Stimulated activated CD4-positive, alpha-beta T cell treated with anti-CD3 and anti-CD28 coated beads, Interleukin-4, amount 100 ng/mL, for 4 hours (primary cell): ENCODE data around the gene COLEC12.

ENCODE experiments used
- DNase-seq, 2 experiments: peaks; one replicate each; pipeline ENCODE4 v3.0.0-alpha.2; 2020

Gene COLEC12

GRCh38 chr18:434410-434809, 66.1 kb downstream of the COLEC12 start:
- no peak for DNase-seq

GRCh38 chr18:433960-434359, 66.5 kb downstream of the COLEC12 start:
- DNase-seq, result no peak

GRCh38 chr18:433298-433697, 67.2 kb downstream of the COLEC12 start:
- DNase-seq, result no peak

- DNase-seq, result no peak
These were observed 67.7 kb downstream of the COLEC12 start for GRCh38 chr18:432791-433190.

GRCh38 chr18:429030-429429, 71.5 kb downstream of the COLEC12 start:
- no peak for DNase-seq

- peak in 1 of 2 experiments; percentile 15 for DNase-seq
These were observed 73.5 kb downstream of the COLEC12 start for GRCh38 chr18:427005-427404.

GRCh38 chr18:425106-425745, 75.3 kb downstream of the COLEC12 start:
- DNase-seq, result no peak

GRCh38 chr18:424668-425067, 75.8 kb downstream of the COLEC12 start:
- DNase-seq, result no peak

GRCh38 chr18:424071-424661, 76.3 kb downstream of the COLEC12 start:
- DNase-seq, result no peak

- no peak for DNase-seq
These were observed 77.5 kb downstream of the COLEC12 start for GRCh38 chr18:422966-423365.

GRCh38 chr18:421247-422155, 79.0 kb downstream of the COLEC12 start:
- DNase-seq, result no peak

GRCh38 chr18:420661-421246, 79.7 kb downstream of the COLEC12 start:
- DNase-seq, result no peak

- no peak for DNase-seq
These were observed 80.8 kb downstream of the COLEC12 start for GRCh38 chr18:419541-420175.

GRCh38 chr18:417495-417894, 83.0 kb downstream of the COLEC12 start:
- no peak for DNase-seq

- DNase-seq, result no peak
These were observed 83.6 kb downstream of the COLEC12 start for GRCh38 chr18:416930-417329.

GRCh38 chr18:415617-416612, 84.6 kb downstream of the COLEC12 start:
- DNase-seq, result no peak

GRCh38 chr18:415047-415446, 85.5 kb downstream of the COLEC12 start:
- DNase-seq, result no peak

GRCh38 chr18:413233-413632, 87.3 kb downstream of the COLEC12 start:
- no peak for DNase-seq

GRCh38 chr18:410047-410455, 90.5 kb downstream of the COLEC12 start:
- no peak for DNase-seq

GRCh38 chr18:408367-408766, 92.1 kb downstream of the COLEC12 start:
- DNase-seq, result no peak

GRCh38 chr18:407626-408224, 92.8 kb downstream of the COLEC12 start:
- DNase-seq, result no peak
